ENCODE data around the gene CNTRL.
A peak's percentile ranks its signal among the peaks of the same experiment; 100 is the strongest.

Gene CNTRL

DNA sequence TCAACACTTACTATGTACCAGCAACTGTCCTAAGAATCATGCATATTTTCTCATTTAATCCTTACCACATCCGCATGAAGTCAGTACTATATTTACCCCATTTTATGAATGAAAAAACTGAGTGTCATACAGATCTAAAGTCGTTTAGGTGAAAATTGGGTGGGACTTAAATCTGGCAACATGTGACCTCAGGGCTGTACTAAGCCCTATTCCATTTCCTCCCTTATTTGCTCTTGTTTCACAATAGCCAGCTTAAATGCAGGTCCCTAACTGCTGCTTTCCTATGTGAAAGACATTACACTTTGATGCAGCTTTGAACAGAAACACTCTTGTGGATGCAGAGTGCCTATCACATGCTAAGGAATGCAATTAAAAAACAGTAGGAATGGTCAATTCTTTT is 129.4 kb downstream of the CNTRL start:
- no peak for DNase-seq (ENCODE audit: low read depth)
- TF ChIP-seq CTCF (IDR thresholded peaks at IDR 0.05; ENCODE audit: control insufficient read depth, extremely low read depth, insufficient read depth) = no peak
- H3K4me3 ChIP-seq (ENCODE audit: low read depth, low read length) = no peak overlapping the region

DNA sequence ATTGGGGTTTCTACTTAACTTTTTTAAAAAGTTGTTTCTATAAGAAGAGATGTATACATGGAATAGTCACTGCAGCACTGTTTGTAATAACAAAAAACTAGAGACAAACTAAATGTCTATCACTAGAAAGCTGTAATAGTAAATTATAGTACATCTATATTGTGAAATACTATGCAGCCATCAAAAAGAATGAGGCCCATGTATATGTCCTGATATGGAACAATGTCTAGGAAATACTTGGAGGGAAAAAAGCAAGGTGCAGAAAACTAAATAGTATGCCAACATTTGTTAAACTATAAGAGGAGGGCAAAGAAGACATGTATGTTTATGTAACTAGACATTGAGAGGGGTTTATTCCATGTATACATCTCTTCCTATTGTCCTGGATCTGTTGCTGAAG is 129.9 kb downstream of the CNTRL start:
- no peak for TF ChIP-seq CTCF (IDR thresholded peaks at IDR 0.05; ENCODE audit: control insufficient read depth, extremely low read depth, insufficient read depth)
- DNase-seq (ENCODE audit: low read depth) = no peak
- no peak overlapping the region for H3K4me3 ChIP-seq (ENCODE audit: low read depth, low read length)

DNA sequence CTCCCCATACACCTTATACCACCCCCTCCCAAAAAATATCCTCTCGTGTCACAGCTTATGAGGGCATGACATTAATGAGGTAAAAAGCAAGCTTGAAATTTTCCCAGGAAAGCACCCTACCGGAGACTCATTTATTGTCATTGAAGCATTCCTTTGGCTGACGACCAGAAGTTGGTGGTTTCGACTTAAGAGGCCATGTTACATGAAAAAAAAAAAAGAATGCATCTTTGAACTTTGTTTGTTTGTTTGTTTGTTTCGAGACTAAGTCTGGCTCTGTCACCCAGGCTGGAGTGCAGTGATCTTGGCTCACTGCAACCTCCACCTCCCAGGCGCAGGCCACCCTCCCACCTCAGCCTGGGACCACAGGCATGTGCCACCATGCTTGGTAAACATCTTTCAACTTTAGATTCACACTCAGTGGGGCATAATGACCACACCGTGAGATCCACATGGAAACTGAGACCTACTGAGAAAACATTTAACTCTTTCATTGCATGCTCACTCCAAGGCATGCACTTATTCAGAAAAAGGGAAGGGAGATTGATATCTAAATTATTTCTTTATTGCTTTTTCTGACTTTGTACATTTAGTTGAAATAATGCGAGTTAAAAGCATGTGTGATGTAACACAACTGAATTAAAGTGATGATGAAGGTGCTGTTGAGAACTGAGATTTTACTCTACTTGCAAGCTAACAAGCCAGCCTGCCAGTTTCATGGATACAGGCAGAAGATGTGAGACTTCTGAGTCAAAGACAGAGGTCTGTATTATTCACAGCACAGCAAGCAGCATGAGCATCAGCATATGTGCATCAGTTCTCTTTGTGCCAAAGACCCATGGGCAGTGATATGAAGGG is 132.0 kb downstream of the CNTRL start:
- no peak for DNase-seq (ENCODE audit: low read depth)
- TF ChIP-seq CTCF (IDR thresholded peaks at IDR 0.05; ENCODE audit: control insufficient read depth, extremely low read depth, insufficient read depth) = no peak
- H3K4me3 ChIP-seq (ENCODE audit: low read depth, low read length) = no peak overlapping the region

DNA sequence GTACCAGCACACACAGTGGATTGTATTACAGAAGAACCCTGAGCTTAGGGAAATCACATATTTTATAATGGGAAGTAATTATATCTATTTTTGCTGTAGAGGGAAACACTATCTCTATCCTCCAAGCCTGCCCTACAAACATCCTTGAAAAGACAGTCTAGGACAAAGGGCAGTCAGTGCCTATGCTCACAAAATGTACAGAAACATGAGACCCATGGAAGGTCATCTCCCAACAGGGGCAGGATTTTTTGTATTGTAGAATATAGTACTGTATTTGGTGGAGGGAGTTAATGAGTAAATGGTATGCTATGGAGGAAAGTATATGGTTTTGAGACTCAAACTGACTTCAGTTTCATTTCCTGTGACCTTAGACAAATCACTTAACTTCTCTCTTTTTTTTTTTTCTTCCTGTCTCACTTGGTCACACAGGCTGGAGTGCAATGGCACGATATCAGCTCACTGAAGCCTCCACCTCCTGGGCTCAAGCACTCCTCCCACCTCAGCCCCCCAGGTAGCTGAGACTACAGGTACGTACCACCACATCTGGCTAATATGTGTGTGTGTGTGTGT is 132.7 kb downstream of the CNTRL start:
- no peak overlapping the region for H3K4me3 ChIP-seq (ENCODE audit: low read depth, low read length)
- no peak for DNase-seq (ENCODE audit: low read depth)
- TF ChIP-seq CTCF (IDR thresholded peaks at IDR 0.05; ENCODE audit: control insufficient read depth, extremely low read depth, insufficient read depth) = no peak

DNA sequence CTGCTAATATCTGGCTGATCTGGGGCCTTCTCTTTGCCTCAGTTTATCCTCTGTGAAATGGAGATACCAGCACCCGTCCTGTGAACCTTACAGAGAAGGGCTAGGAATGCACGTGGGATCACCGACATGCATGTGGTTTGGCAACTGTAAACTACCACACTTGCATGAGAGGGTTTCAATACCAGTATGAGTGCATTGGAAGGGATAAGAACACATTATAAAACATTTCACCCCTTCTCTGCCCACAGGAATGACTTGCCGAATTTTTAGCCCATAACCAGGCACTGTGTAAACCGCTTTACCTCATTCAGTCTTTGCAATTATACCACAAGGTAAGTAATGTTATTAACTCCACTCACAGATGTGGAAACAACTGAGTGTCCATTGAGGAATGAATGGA is 135.8 kb downstream of the CNTRL start:
- DNase-seq (ENCODE audit: low read depth) = no peak
- TF ChIP-seq CTCF (IDR thresholded peaks at IDR 0.05; ENCODE audit: control insufficient read depth, extremely low read depth, insufficient read depth) = no peak
- H3K4me3 ChIP-seq (ENCODE audit: low read depth, low read length) = no peak overlapping the region

DNA sequence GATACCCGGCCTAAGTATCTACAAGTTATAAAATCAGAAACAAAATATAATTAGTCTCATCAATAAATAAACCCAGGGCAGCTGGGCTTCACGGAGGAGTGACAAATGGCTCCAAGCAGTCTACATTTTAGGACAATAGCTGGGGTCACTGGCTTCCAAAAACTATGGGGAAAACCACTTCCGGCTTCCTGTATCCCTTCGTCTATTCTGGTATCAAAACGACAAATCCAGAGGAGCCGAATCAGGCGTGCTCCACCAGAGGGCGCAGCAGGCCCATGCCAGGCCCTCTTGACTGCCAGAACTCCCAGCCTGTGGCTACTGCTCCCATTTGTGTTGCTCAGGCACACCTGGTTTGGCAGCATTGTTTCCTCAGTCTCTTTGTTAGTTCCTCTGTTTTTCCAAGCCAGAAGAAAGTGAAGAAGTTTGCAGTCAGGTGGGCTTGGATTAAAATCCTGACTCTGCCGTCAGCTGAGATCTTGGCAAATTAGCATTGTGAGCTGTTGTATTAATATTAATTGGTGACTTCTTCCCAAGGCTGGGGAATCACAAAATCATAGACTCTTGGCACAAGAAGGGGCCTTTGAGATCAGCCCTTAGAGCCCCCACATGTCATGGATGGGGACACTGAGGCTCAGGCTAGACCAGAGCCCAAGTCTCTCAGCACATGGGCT is 138.5 kb downstream of the CNTRL start:
- peak; percentile 96 for TF ChIP-seq CTCF (IDR thresholded peaks at IDR 0.05; ENCODE audit: control insufficient read depth, extremely low read depth, insufficient read depth)
- DNase-seq (ENCODE audit: low read depth) = peak; percentile 64
- no peak overlapping the region for H3K4me3 ChIP-seq (ENCODE audit: low read depth, low read length)

Measured in LNCaP clone FGC (cell line).